Neutrophil (primary cell): Measurements from ENCODE around the gene TENM3.

Experiments used
- H3K27ac ChIP-seq: fragments of 200-600 bp; sonication (generic); 2 replicates; pipeline ENCODE4 v1.5.1; 2016; ENCODE audit warnings: mild to moderate bottlenecking, moderate library complexity
- H3K27me3 ChIP-seq: fragments of 200-600 bp; sonication (generic); 2 replicates; pipeline ENCODE4 v1.6.0; 2016; ENCODE audit warnings: mild to moderate bottlenecking
- H3K36me3 ChIP-seq: fragments of 200-600 bp; sonication (generic); 2 replicates; pipeline ENCODE4 v1.5.1; 2017
- H3K4me1 ChIP-seq, 2 experiments: fragments of 200-600 bp in 1 of 2; sonication (generic) in 1 of 2; 1 replicate in 1 of 2; 2 replicates in 1 of 2; pipeline versions ENCODE4 v1.5.1 to v1.6.1; 2013 to 2016; ENCODE audit warnings: low read depth in 1 of 2, low read length in 1 of 2, mild to moderate bottlenecking in 1 of 2, moderate library complexity in 1 of 2; ENCODE audit not compliant: control insufficient read depth in 1 of 2, insufficient read depth in 1 of 2
- H3K4me3 ChIP-seq, 2 experiments: fragments of 200-600 bp in 1 of 2; sonication (generic) in 1 of 2; 1 replicate in 1 of 2; 2 replicates in 1 of 2; pipeline ENCODE4 v1.5.1; 2013 to 2016; ENCODE audit warnings: low read depth in 1 of 2, low read length in 1 of 2, mild to moderate bottlenecking in 1 of 2, moderate library complexity in 1 of 2
- H3K9me3 ChIP-seq: fragments of 200-600 bp; sonication (generic); 2 replicates; pipeline ENCODE4 v1.5.1; 2016
- CTCF ChIP-seq: fragments of 200-600 bp; sonication (generic); IDR thresholded peaks from 2 replicates; pipeline ENCODE4 v1.5.1; 2016; ENCODE audit warnings: antibody characterized with exemption

Gene TENM3

GRCh38 chr4:182741914-182742313 lies 498.7 kb downstream of the TENM3 start:
- Histone ChIP-seq H3K36me3 (no peaks in the 10 kb centered on the region), H3K27me3 (no peaks in the 10 kb centered on the region), H3K4me3 (no peak overlapping the region)

GRCh38 chr4:182743815-182744214 lies 500.6 kb downstream of the TENM3 start:
- Histone ChIP-seq H3K27ac (no peak overlapping the region), H3K36me3 (no peaks in the 10 kb centered on the region), H3K4me3 (no peak overlapping the region), H3K27me3 (no peaks in the 10 kb centered on the region), H3K9me3 (no peaks in the 10 kb centered on the region), H3K4me1 (no peaks in the 10 kb centered on the region)
- no peak for TF ChIP-seq CTCF

More at GRCh38 chr4:182741914-182742313, 498.7 kb downstream of the TENM3 start:
- no peak for TF ChIP-seq CTCF
- H3K9me3 ChIP-seq: no peaks in the 10 kb centered on the region
- no peak overlapping the region for H3K27ac ChIP-seq
- no peaks in the 10 kb centered on the region for H3K4me1 ChIP-seq

DNA sequence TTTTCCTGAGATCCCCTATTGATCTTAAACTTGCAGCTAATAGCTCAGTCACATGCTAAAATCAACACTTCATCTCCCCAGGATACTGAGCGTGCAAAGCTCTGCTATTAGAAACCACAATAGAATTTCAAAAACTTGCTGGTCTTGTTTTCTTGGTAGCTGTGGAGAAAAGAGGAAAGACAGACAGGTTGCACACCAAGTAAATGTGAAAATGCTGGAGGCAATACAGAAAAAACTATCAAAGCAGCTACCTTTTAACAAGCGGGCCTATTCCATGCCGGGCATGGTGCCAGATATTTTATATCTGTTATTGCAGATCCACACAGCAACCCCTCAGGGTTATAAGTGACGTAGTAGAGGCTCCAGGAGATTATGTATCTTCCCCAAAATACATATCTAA lies 502.0 kb downstream of the TENM3 start:
- Histone ChIP-seq H3K27me3 (no peaks in the 10 kb centered on the region), H3K36me3 (no peaks in the 10 kb centered on the region), H3K4me1 (no peaks in the 10 kb centered on the region), H3K4me3 (no peak overlapping the region), H3K9me3 (no peaks in the 10 kb centered on the region), H3K27ac (no peak overlapping the region)
- TF ChIP-seq CTCF: no peak

DNA sequence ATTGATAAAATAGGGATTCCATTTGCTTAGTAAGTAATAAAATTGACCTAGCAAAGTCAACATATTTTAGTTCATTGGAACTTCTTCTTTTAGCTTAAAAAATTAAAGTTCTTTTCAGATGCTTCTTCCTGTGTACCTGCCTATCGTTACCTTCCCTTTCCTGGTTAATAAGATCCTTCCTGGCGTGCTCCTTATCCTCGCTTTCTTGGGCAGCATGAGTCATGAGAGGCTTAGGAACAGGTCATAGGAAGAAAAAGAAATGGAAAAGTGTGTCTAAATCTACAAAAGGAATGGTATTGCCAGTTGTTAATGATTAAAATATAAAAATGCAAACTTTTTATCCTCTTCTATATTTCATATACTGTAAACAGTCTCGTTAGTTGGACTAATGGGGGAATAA lies 503.7 kb downstream of the TENM3 start:
- no peak for TF ChIP-seq CTCF
- Histone ChIP-seq H3K27me3 (no peaks in the 10 kb centered on the region), H3K4me1 (no peaks in the 10 kb centered on the region), H3K4me3 (no peak overlapping the region), H3K36me3 (no peaks in the 10 kb centered on the region), H3K9me3 (no peaks in the 10 kb centered on the region), H3K27ac (no peak overlapping the region)

DNA sequence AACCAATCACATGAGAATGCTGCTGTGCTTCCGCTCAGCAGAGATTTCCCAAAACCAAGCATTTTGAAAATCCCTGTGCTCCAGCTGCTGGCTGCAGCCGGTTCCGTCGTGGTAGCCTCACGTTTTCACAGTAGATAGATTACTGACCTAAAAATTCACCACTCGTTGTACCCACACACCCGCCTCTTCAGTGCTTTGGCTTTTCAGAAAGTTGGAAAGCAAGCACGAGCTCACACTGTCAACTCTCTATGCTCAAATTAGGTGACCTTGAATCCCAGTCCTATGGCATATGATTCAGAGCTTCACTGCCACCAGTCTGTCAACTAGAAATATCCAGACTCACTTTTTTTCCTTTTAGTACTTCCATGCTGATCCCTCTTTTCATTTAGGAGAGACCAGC lies 505.1 kb downstream of the TENM3 start:
- no peak overlapping the region for H3K27ac ChIP-seq
- H3K9me3 ChIP-seq: no peaks in the 10 kb centered on the region
- TF ChIP-seq CTCF: no peak
- no peak overlapping the region for H3K4me3 ChIP-seq
- no peaks in the 10 kb centered on the region for H3K36me3 ChIP-seq
- no peaks in the 10 kb centered on the region for H3K4me1 ChIP-seq
- no peaks in the 10 kb centered on the region for H3K27me3 ChIP-seq

- Histone ChIP-seq H3K4me1 (no peaks in the 10 kb centered on the region), H3K9me3 (no peaks in the 10 kb centered on the region), H3K4me3 (no peak overlapping the region), H3K27me3 (no peaks in the 10 kb centered on the region), H3K36me3 (no peaks in the 10 kb centered on the region), H3K27ac (no peak overlapping the region)
- TF ChIP-seq CTCF: no peak
Observed at GRCh38 chr4:182748949-182749348, 505.7 kb downstream of the TENM3 start.
